Measurements from ENCODE around the gene ZNF723.
"Not testable (repeated sequence)": the region's sequence is repeated elsewhere in the genome, so short reads cannot be mapped to it uniquely, and the experiment has no call there.

Gene ZNF723

GRCh38 chr19:22832031-22832762 is at the start of gene ZNF723:
TSS of gene ZNF723 (plus strand) at chr19:22832291. CDS start at chr19:22832380, 89 bp downstream.
- TF ChIP-seq, protein P1, sequence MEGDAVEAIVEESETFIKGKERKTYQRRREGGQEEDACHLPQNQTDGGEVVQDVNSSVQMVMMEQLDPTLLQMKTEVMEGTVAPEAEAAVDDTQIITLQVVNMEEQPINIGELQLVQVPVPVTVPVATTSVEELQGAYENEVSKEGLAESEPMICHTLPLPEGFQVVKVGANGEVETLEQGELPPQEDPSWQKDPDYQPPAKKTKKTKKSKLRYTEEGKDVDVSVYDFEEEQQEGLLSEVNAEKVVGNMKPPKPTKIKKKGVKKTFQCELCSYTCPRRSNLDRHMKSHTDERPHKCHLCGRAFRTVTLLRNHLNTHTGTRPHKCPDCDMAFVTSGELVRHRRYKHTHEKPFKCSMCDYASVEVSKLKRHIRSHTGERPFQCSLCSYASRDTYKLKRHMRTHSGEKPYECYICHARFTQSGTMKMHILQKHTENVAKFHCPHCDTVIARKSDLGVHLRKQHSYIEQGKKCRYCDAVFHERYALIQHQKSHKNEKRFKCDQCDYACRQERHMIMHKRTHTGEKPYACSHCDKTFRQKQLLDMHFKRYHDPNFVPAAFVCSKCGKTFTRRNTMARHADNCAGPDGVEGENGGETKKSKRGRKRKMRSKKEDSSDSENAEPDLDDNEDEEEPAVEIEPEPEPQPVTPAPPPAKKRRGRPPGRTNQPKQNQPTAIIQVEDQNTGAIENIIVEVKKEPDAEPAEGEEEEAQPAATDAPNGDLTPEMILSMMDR (IDR thresholded peaks at IDR 0.05; ENCODE audit: low read depth, low read length) = no peak
- in situ Hi-C loops (cut with HindIII; ENCODE audit: low sequenced_read_pairs) = no loop called here
- no peak within 1 kb of the TSS for H3K4me3 ChIP-seq (ENCODE audit: low read depth, low read length)
- DNase-seq (ENCODE audit: low read depth, low spot score) = no peak

GRCh38 chr19:22783651-22784410 is 48.3 kb upstream of the ZNF723 start, which contains the start of gene ZNF99:
TSS of gene ZNF99 (minus strand) at chr19:22784151. CDS start at chr19:22784016, 135 bp downstream.
- H3K4me3 ChIP-seq (ENCODE audit: low read depth, low read length) = no peak within 1 kb of the TSS
- TF ChIP-seq, protein P1 (IDR thresholded peaks at IDR 0.05; ENCODE audit: low read depth, low read length) = no peak
- in situ Hi-C loops (cut with HindIII; ENCODE audit: low sequenced_read_pairs) = no loop called here
- DNase-seq (ENCODE audit: low read depth, low spot score) = no peak

DNA sequence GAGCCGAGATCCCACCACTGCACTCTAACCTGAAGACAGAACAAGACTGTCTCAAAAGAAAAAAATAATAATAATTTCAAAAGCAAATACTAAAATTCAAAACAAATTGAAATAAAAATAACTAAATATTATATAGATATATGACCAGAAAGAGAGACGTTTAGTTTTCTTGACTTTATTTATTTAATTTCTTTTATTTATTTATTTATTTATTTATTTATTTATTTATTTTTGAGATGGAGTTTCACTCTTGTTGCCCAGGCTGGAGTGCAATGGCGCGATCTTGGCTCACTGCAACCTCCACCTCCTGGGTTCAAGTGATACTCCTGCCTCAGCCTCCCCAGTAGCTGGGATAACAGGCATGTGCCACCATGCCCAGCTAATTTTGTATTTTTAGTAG is 39.2 kb upstream of the ZNF723 start:
- in situ Hi-C loops (cut with HindIII; ENCODE audit: low sequenced_read_pairs); H3K4me3 ChIP-seq (ENCODE audit: low read depth, low read length); DNase-seq (ENCODE audit: low read depth, low spot score): not testable (repeated sequence)

DNA sequence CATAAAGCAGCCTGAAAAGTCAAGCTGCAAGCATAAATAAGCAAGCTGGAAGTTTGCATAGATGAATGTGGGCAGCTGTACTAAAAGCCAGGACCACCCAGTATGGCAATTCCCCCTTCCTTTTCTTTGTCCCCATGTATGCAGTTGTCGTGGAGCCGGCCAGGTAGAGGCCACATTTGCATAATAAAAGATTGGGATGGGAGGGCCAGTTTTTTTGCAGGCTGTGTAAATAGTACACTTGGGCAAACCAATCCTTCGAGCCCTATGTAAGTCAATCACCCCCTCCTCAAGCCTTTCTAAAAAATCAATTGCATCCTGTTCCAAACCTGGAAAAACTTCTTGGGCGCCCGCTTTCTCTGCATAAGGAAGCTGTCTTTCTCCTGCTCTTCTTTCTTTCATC is 35.1 kb upstream of the ZNF723 start:
- H3K4me3 ChIP-seq (ENCODE audit: low read depth, low read length) = no peak overlapping the region
- DNase-seq (ENCODE audit: low read depth, low spot score) = no peak
- TF ChIP-seq, protein P1 (IDR thresholded peaks at IDR 0.05; ENCODE audit: low read depth, low read length) = no peak
- in situ Hi-C loops (cut with HindIII; ENCODE audit: low sequenced_read_pairs) = no loop called here

GRCh38 chr19:22806418-22806817 is 25.7 kb upstream of the ZNF723 start:
- H3K4me3 ChIP-seq (ENCODE audit: low read depth, low read length) = no peak overlapping the region
- TF ChIP-seq, protein P1 (IDR thresholded peaks at IDR 0.05; ENCODE audit: low read depth, low read length) = no peak
- no peak for DNase-seq (ENCODE audit: low read depth, low spot score)
- in situ Hi-C loops (cut with HindIII; ENCODE audit: low sequenced_read_pairs) = no loop called here

- no peak for DNase-seq (ENCODE audit: low read depth, low spot score)
- no peak overlapping the region for H3K4me3 ChIP-seq (ENCODE audit: low read depth, low read length)
- TF ChIP-seq, protein P1 (IDR thresholded peaks at IDR 0.05; ENCODE audit: low read depth, low read length) = no peak
- in situ Hi-C loops (cut with HindIII; ENCODE audit: low sequenced_read_pairs) = no loop called here
These were observed 24.8 kb upstream of the ZNF723 start for GRCh38 chr19:22807061-22807835.
